ENCODE results near the gene SOCS6.

SOCS6 gene

DNA sequence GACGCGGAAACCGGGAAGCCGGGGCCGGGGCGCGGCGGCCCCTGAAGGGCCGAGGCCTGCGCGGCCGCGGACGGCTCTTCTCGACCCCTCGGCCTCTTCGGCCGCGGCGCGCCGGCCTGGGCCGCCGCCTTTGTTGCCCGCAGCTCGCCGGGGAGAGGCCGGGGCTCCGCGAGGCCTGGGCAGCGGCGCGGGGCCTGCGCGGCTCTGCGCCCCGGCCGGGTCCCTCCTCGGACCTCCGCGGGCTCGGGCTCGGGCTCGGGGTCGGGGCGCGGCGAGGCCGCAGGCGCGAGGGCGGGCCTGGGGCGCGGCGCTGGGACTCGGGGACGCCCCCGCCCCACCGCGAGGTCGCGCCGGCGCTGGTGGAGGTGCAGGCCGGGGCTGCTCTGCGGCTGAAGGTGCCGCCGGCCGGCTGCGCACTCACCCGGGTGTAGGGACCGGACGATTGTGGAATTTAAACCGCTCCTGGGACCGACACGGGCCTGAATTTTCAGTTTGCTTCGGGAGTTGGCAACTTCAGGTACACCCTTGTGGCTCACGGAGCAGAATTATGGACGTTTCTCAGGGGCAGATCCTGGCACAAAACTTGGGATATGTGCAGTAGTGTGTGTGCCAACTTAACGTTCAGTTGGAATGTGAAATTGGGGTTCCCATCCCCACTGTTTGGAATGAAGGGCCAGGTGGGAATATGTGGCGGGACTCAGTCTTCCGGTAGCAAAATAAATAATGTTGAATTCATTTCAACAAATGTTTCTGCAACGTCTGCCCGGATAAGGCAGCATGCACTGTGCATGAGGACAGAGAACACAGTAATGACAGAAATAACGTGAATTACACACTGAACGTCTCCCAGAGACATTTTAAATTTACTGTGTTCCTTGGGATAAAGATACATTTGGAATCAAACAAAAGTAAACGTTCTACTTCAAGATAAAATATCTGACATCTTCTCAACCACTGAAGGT is 787 bp downstream of the SOCS6 start:
- no peak for DNase-seq (ENCODE audit: low spot score)

DNA sequence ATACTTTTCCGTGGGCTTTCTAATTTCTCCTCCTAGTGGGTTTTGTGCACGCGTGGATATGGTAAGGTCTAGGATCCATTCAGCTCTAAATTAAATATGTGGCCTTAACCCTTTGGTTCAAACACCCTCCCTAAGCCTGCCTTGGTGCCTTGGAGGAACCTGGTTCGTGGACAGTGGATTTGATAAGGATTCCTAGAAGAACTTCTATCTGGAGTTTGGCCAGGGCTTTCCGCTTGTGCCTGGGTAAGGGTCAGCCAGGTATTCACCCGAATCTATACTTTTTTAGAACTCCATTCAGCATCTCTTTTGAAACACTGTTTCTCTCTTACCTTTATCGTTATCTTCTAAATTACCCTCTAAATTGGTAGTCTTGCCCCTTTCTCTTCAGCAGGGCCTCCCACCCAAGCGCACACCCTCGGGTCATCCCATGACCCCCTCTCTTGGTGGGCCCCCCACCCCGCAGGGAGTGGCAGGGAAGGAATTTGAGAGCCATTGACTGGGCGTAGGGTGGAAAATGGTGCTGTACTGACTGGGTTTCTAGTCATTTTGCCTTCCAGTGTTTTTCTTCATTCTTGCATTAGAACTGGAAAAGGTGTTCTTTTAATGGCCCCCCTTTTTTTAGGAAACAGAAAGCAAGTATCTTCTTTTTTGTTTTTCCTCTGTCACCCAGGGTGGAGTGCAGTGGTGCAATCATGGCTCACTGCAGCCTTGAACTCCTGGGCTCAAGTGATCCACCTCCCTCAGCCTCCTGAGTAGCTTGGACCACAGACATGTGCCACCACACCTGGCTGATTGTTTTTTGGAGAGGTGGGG is 1.8 kb downstream of the SOCS6 start:
- no peak for DNase-seq (ENCODE audit: low spot score)

- no peak for DNase-seq (ENCODE audit: low spot score)
Measured at GRCh38 chr18:70291295-70291574, 2.4 kb downstream of the SOCS6 start.

GRCh38 chr18:70292628-70293027 is 3.8 kb downstream of the SOCS6 start:
- no peak for DNase-seq (ENCODE audit: low spot score)

GRCh38 chr18:70293166-70293565 is 4.3 kb downstream of the SOCS6 start:
- DNase-seq (ENCODE audit: low spot score), result no peak

- DNase-seq (ENCODE audit: low spot score), result no peak
Measured at GRCh38 chr18:70294471-70295191, 5.8 kb downstream of the SOCS6 start.

GRCh38 chr18:70295192-70296188 is 6.6 kb downstream of the SOCS6 start:
- no peak for DNase-seq (ENCODE audit: low spot score)

DNA sequence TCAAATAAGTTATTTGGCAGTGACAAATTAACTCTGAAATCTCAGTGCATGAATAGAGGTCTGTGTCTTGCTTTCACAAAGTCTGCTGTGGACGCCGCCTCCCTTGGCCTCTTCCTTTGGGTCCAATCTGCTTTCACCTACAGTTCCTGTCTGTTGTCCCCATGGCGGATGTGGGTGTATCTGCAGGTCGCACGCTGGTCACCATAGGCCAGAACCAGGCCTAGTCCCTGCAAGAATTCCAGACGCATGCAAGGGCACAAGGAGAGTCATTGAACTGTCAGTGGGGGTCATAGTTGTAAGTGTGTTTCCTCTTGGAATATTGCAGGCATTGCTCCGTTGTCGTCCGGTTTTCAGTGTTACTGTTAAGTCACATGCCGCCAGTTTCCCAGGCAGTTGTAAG is 7.4 kb downstream of the SOCS6 start:
- no peak for DNase-seq (ENCODE audit: low spot score)

- DNase-seq (ENCODE audit: low spot score), result no peak
Measured at GRCh38 chr18:70296781-70297180, 7.9 kb downstream of the SOCS6 start.

DNA sequence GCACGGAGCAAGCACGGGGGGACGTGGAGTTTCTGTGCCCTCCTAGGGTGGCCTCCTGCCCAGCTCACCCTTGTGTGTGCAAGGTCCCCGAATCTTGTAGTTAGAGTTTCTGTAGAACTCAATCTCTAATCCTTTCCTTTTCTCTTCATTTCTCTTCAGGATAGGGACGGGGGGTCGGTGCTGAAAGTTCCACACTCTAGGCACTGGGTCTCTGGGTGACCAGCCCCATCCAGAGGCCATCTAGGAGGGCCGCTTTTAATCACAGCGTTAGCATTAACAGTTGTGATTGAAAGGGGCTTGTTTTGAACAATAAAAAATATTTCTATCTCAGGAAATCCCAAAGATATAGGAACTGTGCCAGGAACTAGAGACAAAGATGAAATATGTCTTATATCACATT is 10.5 kb downstream of the SOCS6 start:
- no peak for DNase-seq (ENCODE audit: low spot score)

DNA sequence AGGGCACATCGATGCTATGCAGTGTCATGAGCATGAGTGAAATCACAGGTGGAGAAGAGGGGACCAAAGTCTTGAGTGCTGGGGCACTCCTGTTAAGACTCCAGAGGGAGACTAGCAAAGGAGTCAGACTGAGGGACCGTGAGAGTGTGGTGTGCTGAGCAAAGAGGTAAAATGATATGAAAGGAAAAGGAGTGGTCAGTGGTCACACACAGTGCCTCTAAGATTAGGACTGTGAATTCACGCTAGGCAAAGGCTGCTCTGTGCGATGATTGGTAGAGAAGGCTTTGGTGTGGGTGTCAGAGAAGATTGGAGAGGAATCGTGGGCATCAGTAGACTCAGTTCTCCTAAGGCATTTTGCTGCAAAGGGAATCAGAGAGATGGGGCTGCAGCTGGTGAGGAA is 12.8 kb downstream of the SOCS6 start:
- DNase-seq (ENCODE audit: low spot score), result no peak

- DNase-seq (ENCODE audit: low spot score), result no peak
Measured at GRCh38 chr18:70308555-70309294, 19.9 kb downstream of the SOCS6 start.

DNA sequence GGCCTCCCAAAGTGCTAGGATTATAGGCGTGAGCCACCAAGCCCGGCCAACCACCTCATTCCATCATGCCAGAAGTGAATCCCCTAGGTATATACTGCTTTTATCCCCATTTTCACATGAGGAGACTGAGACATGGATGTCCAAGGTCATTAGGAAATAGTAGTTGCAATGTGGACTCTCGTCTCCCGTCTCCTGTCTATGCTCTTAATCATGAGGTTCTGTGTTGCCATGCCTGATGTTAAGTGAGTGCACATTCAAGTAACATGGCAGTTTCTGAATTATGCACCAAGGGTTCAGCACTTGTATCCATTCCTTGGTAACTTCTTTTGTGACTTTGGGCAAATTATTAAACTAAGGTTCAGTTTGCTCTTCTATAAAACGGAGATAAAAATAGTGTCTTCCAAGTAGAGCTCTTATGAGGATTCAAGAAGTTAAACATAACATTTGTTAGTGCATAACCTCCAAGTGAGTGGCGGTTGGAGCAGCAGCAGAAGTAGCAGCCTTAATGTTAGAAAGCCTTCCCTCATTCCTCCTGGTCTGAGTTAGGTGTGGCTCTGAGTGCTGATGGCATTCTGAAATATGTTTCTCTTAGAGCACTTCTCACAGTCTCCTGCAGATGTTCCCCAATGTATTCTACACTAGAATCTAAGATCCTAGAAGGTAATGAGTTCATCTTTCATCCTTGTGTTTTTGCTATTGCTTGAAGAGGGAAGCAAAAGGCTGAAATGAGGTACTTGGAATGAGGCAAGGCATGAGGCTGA is 21.9 kb downstream of the SOCS6 start:
- no peak for DNase-seq (ENCODE audit: low spot score)

DNA sequence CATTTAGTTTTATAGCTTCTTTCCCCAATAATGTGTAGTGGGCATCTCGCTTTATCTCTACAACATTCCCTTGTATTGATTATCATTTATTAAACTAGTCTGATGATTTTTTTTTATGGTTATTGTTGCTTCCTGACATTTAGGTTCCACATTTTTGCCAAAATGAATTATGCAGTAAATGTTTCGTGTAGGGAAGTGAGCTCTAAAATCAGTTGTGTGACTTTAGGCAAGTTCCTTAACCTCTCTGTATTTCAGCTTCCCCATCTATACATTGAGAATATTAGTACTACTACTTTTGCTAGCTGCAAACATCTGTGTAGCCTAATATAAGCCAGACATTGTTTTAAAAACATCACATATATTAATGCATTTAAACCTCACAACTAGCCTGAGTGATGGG is 22.9 kb downstream of the SOCS6 start:
- no peak for DNase-seq (ENCODE audit: low spot score)

DNA sequence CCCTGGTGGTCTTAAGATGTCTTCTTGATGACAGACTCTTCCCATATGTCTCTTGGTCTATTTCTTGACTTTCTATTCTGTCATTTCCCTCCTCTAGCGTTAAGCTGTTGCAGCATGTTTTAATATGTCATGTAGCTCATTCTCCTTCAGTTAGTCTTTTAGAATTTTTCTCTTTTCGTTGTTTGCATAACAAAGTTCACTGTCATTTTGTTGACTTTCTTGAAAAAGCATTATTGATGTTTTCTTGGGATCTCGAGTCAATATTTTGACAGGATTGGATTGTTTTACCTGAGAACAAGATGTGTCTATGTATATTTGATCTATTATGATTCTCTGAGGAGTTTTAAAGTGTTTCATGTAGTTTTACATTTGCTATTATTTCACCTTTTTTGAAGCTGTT is 24.8 kb downstream of the SOCS6 start:
- no peak for DNase-seq (ENCODE audit: low spot score)

GRCh38 chr18:70314151-70314782 is 25.4 kb downstream of the SOCS6 start:
- no peak for DNase-seq (ENCODE audit: low spot score)

DNA sequence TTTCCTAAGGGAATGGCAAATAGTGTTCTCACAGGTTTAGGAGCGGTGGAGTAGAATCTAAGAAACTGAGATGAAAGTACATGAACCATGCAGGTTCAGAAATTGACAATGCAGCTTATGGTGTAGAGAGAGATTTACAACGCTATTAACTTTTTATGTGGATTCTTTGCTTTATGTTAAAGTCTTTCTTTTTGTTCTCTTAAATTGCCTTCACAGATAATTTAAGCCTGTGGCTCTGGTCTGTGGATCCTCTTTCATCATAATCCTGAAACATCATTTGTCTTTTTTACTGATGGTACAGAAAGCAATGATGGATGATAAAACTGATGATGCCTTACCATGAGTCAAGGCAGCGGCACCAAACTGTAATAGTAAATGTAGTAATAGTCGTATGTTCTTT is 30.3 kb downstream of the SOCS6 start:
- DNase-seq (ENCODE audit: low spot score), result no peak

DNA sequence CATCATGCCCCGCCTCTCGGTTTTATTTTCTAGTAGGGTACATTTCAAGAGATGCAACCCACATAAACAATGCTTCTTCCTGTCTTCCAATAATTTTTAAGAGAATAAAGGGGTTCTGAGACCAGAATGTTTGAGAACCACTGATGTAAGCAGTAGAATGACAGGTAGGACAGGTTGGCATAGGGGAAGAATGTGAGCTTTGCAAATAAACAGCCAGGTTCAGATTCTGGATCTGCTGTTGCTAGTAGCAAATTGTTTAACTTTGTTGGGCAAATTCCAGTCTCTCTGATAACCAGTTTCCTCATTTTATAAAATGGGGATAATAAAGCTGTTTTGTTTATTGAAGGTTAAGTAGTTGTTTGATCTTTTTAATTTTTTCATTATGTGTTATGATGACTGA is 32.8 kb downstream of the SOCS6 start:
- no peak for DNase-seq (ENCODE audit: low spot score)

DNA sequence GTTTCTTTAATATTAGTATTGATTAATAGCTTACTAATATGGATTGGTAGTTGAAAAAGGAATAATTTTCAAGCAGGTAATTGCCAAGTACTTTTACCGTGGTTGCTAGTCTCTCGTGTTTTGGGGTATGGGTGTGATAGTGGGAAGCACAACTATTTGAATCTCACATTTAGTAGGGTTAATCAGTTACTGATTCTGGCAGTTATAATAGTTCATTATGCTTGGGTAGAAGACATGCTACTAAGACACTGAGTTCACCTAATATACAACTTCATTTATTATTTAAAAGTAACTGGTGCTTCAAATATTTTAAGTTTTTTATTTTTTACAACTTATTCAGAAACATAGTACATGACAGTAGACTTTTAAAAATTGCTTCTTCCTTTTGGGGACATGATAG is 33.5 kb downstream of the SOCS6 start:
- DNase-seq (ENCODE audit: low spot score), result no peak

GRCh38 chr18:70322928-70323327 is 34.1 kb downstream of the SOCS6 start:
- DNase-seq (ENCODE audit: low spot score), result no peak
